H1 (cell line): ENCODE data around the gene INTS7. TPM values are rescaled to one million over a fixed set of nuclear protein-coding genes. Genes with fewer than 3 reads are reported as not detected.

Experiments
- CHD1 ChIP-seq: IDR thresholded peaks from 2 replicates; pipeline ENCODE4 v1.6.1; 2012; ENCODE audit warnings: low read depth, low read length, improper control_type of control experiment
- CHD2 ChIP-seq: IDR thresholded peaks from 2 replicates; pipeline ENCODE4 v1.6.1; 2012; ENCODE audit warnings: low read length, improper control_type of control experiment
- EGR1 ChIP-seq: IDR thresholded peaks from 2 replicates; pipeline ENCODE4 v1.6.1; 2011; ENCODE audit warnings: low read depth, low read length, borderline replicate concordance
- FOSL1 ChIP-seq: IDR thresholded peaks from 2 replicates; pipeline ENCODE4 v1.6.1; 2011; ENCODE audit warnings: mild to moderate bottlenecking, low read depth, low read length, moderate library complexity; ENCODE audit not compliant: insufficient read depth
- KDM5A ChIP-seq: fragments of 200-600 bp; IDR thresholded peaks from 2 replicates; pipeline ENCODE4 v1.7.1; 2012; ENCODE audit warnings: mild to moderate bottlenecking, low read length, inconsistent platforms, mixed read lengths
- RAD21 ChIP-seq, 2 experiments: IDR thresholded peaks in 1 of 2; conservative IDR thresholded peaks in 1 of 2; 2 replicates each; pipeline ENCODE4 v1.6.1; 2011; ENCODE audit warnings: low read depth in 2 of 2, low read length in 2 of 2, improper control_type of control experiment in 1 of 2, inconsistent platforms in 1 of 2, mild to moderate bottlenecking in 1 of 2, moderate library complexity in 1 of 2
- RNF2 ChIP-seq: fragments of 200-900, 300-1000 bp; sonication (generic); IDR thresholded peaks from 2 replicates; pipeline ENCODE4 v1.7.1; 2016; ENCODE audit warnings: borderline replicate concordance, low read depth, mild to moderate bottlenecking, antibody characterized with exemption, low read length; ENCODE audit not compliant: poor library complexity, severe bottlenecking; ENCODE audit errors: missing control alignments
- SP1 ChIP-seq: IDR thresholded peaks from 2 replicates; pipeline ENCODE4 v1.6.1; 2011; ENCODE audit warnings: low read depth, low read length
- SUZ12 ChIP-seq: fragments of 200-600 bp; sonication (generic); IDR thresholded peaks from 2 replicates; pipeline ENCODE4 v1.6.1; 2012; ENCODE audit warnings: mild to moderate bottlenecking, inconsistent platforms, low read length, moderate library complexity, mixed read lengths
- polyA plus RNA-seq, 7 experiments: library from polyadenylated mRNA; depleted of rRNA in 3 of 7; stranded (reverse) in 5 of 7; unstranded in 2 of 7; fragments of >200 nt in 5 of 7; fragments of 200-250 nt in 2 of 7; gene quantifications; 1 replicate in 5 of 7; 2 replicates in 1 of 7; 4 replicates in 1 of 7; pipeline versions ENCODE4 v1.2.1 to v1.2.3, GENCODE V29; 2011 to 2013; ENCODE audit warnings: missing spikeins in 2 of 7, mixed read lengths in 2 of 7
- total RNA-seq: library from RNA; stranded (reverse); fragmentation: NEBNext Ultra II Directional; extraction: Animal tissue kit (Norgen Biotek cat#: 25700); gene quantifications from 2 replicates; pipeline ENCODE4 v1.2.1, GENCODE V29; 2021

INTS7 gene
- total and polyA plus RNA-seq, 2 of the 8 experiments (the other 6 are each of a cell fraction or from before 2014, with no cell fraction given): 15.2 to 22.4 TPM

GRCh38 chr1:212034516-212035122, 738 bp downstream of the INTS7 start (continued):
- no peak for TF ChIP-seq RNF2
- no peak for TF ChIP-seq CHD1
- no peak for TF ChIP-seq KDM5A
- TF ChIP-seq SUZ12: no peak
- TF ChIP-seq SP1: no peak
- no peak for TF ChIP-seq EGR1
- no peak for TF ChIP-seq CHD2
- TF ChIP-seq FOSL1: no peak
- TF ChIP-seq RAD21 (IDR thresholded peaks at IDR 0.05 in 1 of 2, conservative IDR thresholded peaks at IDR 0.05 in 1 of 2; ENCODE audit: low read depth in 2 of 2, low read length in 2 of 2): peak; percentile 59 to 60
- TF ChIP-seq, all 59 proteins: peak for 2
